ENCODE measurements around the gene LRRC14B.
"Not testable (repeated sequence)": the region's sequence is repeated elsewhere in the genome, so short reads cannot be mapped to it uniquely, and the experiment has no call there.

LRRC14B gene

GRCh38 chr5:163841-164240, 27.5 kb upstream of the LRRC14B start:
- no peak for TF ChIP-seq CTCF (IDR thresholded peaks at IDR 0.05)
- Histone ChIP-seq H3K9me3 (no peaks in the 10 kb centered on the region), H3K36me3 (no peaks in the 10 kb centered on the region), H3K27me3 (peaks cover 19% of the 10 kb centered on the region), H3K27ac (no peak overlapping the region), H3K4me1 (ENCODE audit: control insufficient read depth in 1 of 2, insufficient read depth in 1 of 2, low read depth in 1 of 2, low read length in 1 of 2) (no peaks in the 10 kb centered on the region), H3K4me3 (ENCODE audit: low read depth in 1 of 2, low read length in 1 of 2) (no peak overlapping the region)

- H3K27me3 ChIP-seq, result peaks cover 15% of the 10 kb centered on the region
- H3K36me3 ChIP-seq, result no peaks in the 10 kb centered on the region
- TF ChIP-seq CTCF (IDR thresholded peaks at IDR 0.05), result no peak
- no peak overlapping the region for H3K27ac ChIP-seq
- no peaks in the 10 kb centered on the region for H3K9me3 ChIP-seq
- no peaks in the 10 kb centered on the region for H3K4me1 ChIP-seq (ENCODE audit: control insufficient read depth in 1 of 2, insufficient read depth in 1 of 2, low read depth in 1 of 2, low read length in 1 of 2)
- no peak overlapping the region for H3K4me3 ChIP-seq (ENCODE audit: low read depth in 1 of 2, low read length in 1 of 2)
Measured at GRCh38 chr5:164244-164643, 27.1 kb upstream of the LRRC14B start.

GRCh38 chr5:164783-165182, 26.5 kb upstream of the LRRC14B start:
- not testable (repeated sequence) for H3K4me3 ChIP-seq (ENCODE audit: low read depth in 1 of 2, low read length in 1 of 2); H3K9me3 ChIP-seq; H3K4me1 ChIP-seq (ENCODE audit: control insufficient read depth in 1 of 2, insufficient read depth in 1 of 2, low read depth in 1 of 2, low read length in 1 of 2); H3K36me3 ChIP-seq; H3K27ac ChIP-seq
- peaks cover 10% of the 10 kb centered on the region for H3K27me3 ChIP-seq

GRCh38 chr5:166441-167372, 24.6 kb upstream of the LRRC14B start:
- Histone ChIP-seq H3K36me3 (no peaks in the 10 kb centered on the region), H3K4me1 (ENCODE audit: control insufficient read depth in 1 of 2, insufficient read depth in 1 of 2, low read depth in 1 of 2, low read length in 1 of 2) (no peaks in the 10 kb centered on the region), H3K27ac (no peak overlapping the region), H3K9me3 (no peaks in the 10 kb centered on the region), H3K4me3 (ENCODE audit: low read depth in 1 of 2, low read length in 1 of 2) (no peak overlapping the region), H3K27me3 (no peaks in the 10 kb centered on the region)
- TF ChIP-seq CTCF (IDR thresholded peaks at IDR 0.05), result no peak

GRCh38 chr5:167511-167910, 23.8 kb upstream of the LRRC14B start:
- Histone ChIP-seq H3K27me3 (no peaks in the 10 kb centered on the region), H3K4me1 (ENCODE audit: control insufficient read depth in 1 of 2, insufficient read depth in 1 of 2, low read depth in 1 of 2, low read length in 1 of 2) (no peaks in the 10 kb centered on the region), H3K9me3 (no peaks in the 10 kb centered on the region), H3K36me3 (no peaks in the 10 kb centered on the region), H3K27ac (no peak overlapping the region), H3K4me3 (ENCODE audit: low read depth in 1 of 2, low read length in 1 of 2) (no peak overlapping the region)
- TF ChIP-seq CTCF (IDR thresholded peaks at IDR 0.05), result no peak

- H3K4me1 ChIP-seq (ENCODE audit: control insufficient read depth in 1 of 2, insufficient read depth in 1 of 2, low read depth in 1 of 2, low read length in 1 of 2), result no peaks in the 10 kb centered on the region
- H3K36me3 ChIP-seq, result no peaks in the 10 kb centered on the region
- H3K4me3 ChIP-seq (ENCODE audit: low read depth in 1 of 2, low read length in 1 of 2), result no peak overlapping the region
- H3K9me3 ChIP-seq, result no peaks in the 10 kb centered on the region
- H3K27me3 ChIP-seq, result no peaks in the 10 kb centered on the region
- no peak for TF ChIP-seq CTCF (IDR thresholded peaks at IDR 0.05)
- no peak overlapping the region for H3K27ac ChIP-seq
Measured at GRCh38 chr5:167982-168660, 23.2 kb upstream of the LRRC14B start.
